GM23338 (cell line): Measurements from ENCODE around the gene IGF2BP3. TPM values are rescaled to one million over a fixed set of nuclear protein-coding genes. Genes with fewer than 3 reads are reported as not detected.

ENCODE experiments used
- ATAC-seq: fragments of 200-7000 bp; cut with Tn5 transposase; 3 replicates; pipeline ENCODE4 v1.9.1; 2020
- DNase-seq: peaks from one replicate; pipeline ENCODE4 v3.0.0-alpha.2; 2015; ENCODE audit warnings: low spot score
- H2AFZ ChIP-seq: fragments of 200-600 bp; sonication (generic); 2 replicates; pipeline ENCODE4 v1.8.0; 2016; ENCODE audit warnings: antibody characterized with exemption, mild to moderate bottlenecking, moderate library complexity
- H3F3A ChIP-seq: fragments of 200-600 bp; sonication (generic); replicated peaks from 2 replicates; pipeline ENCODE4 v1.8.0; 2017; ENCODE audit warnings: antibody characterized with exemption, mixed run types, low read depth
- H3K27ac ChIP-seq: fragments of 200-600 bp; sonication (generic); 2 replicates; pipeline ENCODE4 v1.6.1; 2016; ENCODE audit warnings: low read depth
- H3K27me3 ChIP-seq: fragments of 200-600 bp; sonication (generic); 2 replicates; pipeline ENCODE4 v1.8.0; 2016; ENCODE audit warnings: mild to moderate bottlenecking, mixed run types, moderate library complexity; ENCODE audit not compliant: insufficient read depth
- H3K36me3 ChIP-seq: fragments of 200-600 bp; sonication (generic); 2 replicates; pipeline ENCODE4 v1.8.0; 2016; ENCODE audit warnings: mild to moderate bottlenecking; ENCODE audit not compliant: insufficient read depth
- H3K4me1 ChIP-seq: fragments of 200-600 bp; sonication (generic); 2 replicates; pipeline ENCODE4 v1.8.0; 2016; ENCODE audit warnings: mild to moderate bottlenecking, moderate library complexity; ENCODE audit not compliant: insufficient read depth
- H3K4me2 ChIP-seq: fragments of 200-600 bp; sonication (generic); 2 replicates; pipeline ENCODE4 v1.7.1; 2017; ENCODE audit warnings: mixed run types
- H3K4me3 ChIP-seq: fragments of 200-600 bp; sonication (generic); 2 replicates; pipeline ENCODE4 v1.6.1; 2016; ENCODE audit warnings: mixed run types
- H3K79me2 ChIP-seq: fragments of 200-600 bp; sonication (generic); replicated peaks from 2 replicates; pipeline ENCODE4 v1.8.0; 2017; ENCODE audit warnings: mild to moderate bottlenecking; ENCODE audit not compliant: insufficient read depth
- H3K9me2 ChIP-seq: fragments of 200-600 bp; sonication (generic); 2 replicates; pipeline ENCODE4 v1.8.0; 2017; ENCODE audit not compliant: insufficient read depth
- H4K20me1 ChIP-seq: fragments of 200-600 bp; sonication (generic); replicated peaks from 2 replicates; pipeline ENCODE4 v1.8.0; 2017; ENCODE audit warnings: mild to moderate bottlenecking; ENCODE audit not compliant: insufficient read depth
- H3K27ac Mint-ChIP-seq: 2 replicates; pipeline ENCODE4 v1.8.0; 2020; ENCODE audit warnings: inconsistent platforms, mild to moderate bottlenecking, moderate library complexity, mixed read lengths
- H3K27me3 Mint-ChIP-seq: 3 replicates; pipeline ENCODE4 v1.8.0; 2022; ENCODE audit warnings: low read depth, mild to moderate bottlenecking, moderate library complexity, mixed read lengths, inconsistent platforms; ENCODE audit not compliant: insufficient read depth, poor library complexity
- H3K36me3 Mint-ChIP-seq: 3 replicates; pipeline ENCODE4 v1.8.0; 2021; ENCODE audit warnings: low read depth, mild to moderate bottlenecking, inconsistent platforms, moderate library complexity, mixed read lengths
- H3K4me1 Mint-ChIP-seq: 3 replicates; pipeline ENCODE4 v1.8.0; 2020; ENCODE audit warnings: mild to moderate bottlenecking, inconsistent platforms, mixed read lengths
- H3K4me3 Mint-ChIP-seq: 3 replicates; pipeline ENCODE4 v1.8.0; 2021; ENCODE audit warnings: moderate library complexity, mild to moderate bottlenecking, inconsistent platforms, mixed read lengths
- H3K9me3 Mint-ChIP-seq: 3 replicates; pipeline ENCODE4 v1.8.0; 2020; ENCODE audit warnings: moderate library complexity, mild to moderate bottlenecking, inconsistent platforms, mixed read lengths
- CREB1 ChIP-seq: fragments of 250-450 bp; sonication (Bioruptor Pico); IDR thresholded peaks from 2 replicates; pipeline ENCODE4 v1.5.0; 2020; ENCODE audit warnings: low read depth, mild to moderate bottlenecking, moderate library complexity
- CTCF ChIP-seq, 2 experiments: fragments of 200-600 bp in 1 of 2; sonication (generic) in 1 of 2; conservative IDR thresholded peaks; 2 replicates each; pipeline versions ENCODE4 v1.5.1 to v1.6.1; 2016 to 2017; ENCODE audit warnings: antibody characterized with exemption in 2 of 2, low read depth in 2 of 2, mild to moderate bottlenecking in 2 of 2, moderate library complexity in 1 of 2
- EZH2 ChIP-seq: fragments of 200-600 bp; sonication (generic); IDR thresholded peaks from one replicate; pipeline ENCODE4 v1.8.0; 2017; ENCODE audit warnings: antibody characterized with exemption, mild to moderate bottlenecking, low read depth; ENCODE audit not compliant: unreplicated experiment
- EZH2phosphoT487 ChIP-seq: fragments of 200-600 bp; sonication (generic); IDR thresholded peaks from one replicate; pipeline ENCODE4 v1.8.1; 2018; ENCODE audit warnings: antibody characterized with exemption; ENCODE audit not compliant: unreplicated experiment
- JUNB ChIP-seq: IDR thresholded peaks from one replicate; pipeline ENCODE4 v1.6.1; 2016; ENCODE audit warnings: antibody characterized with exemption; ENCODE audit not compliant: unreplicated experiment
- NANOG ChIP-seq: IDR thresholded peaks from 2 replicates; pipeline ENCODE4 v1.6.1; 2016; ENCODE audit warnings: antibody characterized with exemption, borderline replicate concordance
- POLR2AphosphoS5 ChIP-seq: IDR thresholded peaks from 2 replicates; pipeline ENCODE4 v1.6.1; 2016; ENCODE audit warnings: antibody characterized with exemption, low read depth
- STAT1 ChIP-seq: IDR thresholded peaks from one replicate; pipeline ENCODE4 v1.6.1; 2016; ENCODE audit warnings: antibody characterized with exemption; ENCODE audit not compliant: unreplicated experiment
- ZNF114 ChIP-seq: fragments of 250-450 bp; sonication (Bioruptor Pico); IDR thresholded peaks from 2 replicates; pipeline ENCODE4 v1.5.0; 2020; ENCODE audit warnings: mild to moderate bottlenecking, moderate library complexity
- ZNF331 ChIP-seq: fragments of 250-450 bp; sonication (Bioruptor Pico); IDR thresholded peaks from 2 replicates; pipeline ENCODE4 v1.5.0; 2020; ENCODE audit warnings: low read depth, mild to moderate bottlenecking, moderate library complexity
- ZNF462 ChIP-seq: fragments of 250-450 bp; sonication (Bioruptor Pico); IDR thresholded peaks from 2 replicates; pipeline ENCODE4 v1.5.0; 2020; ENCODE audit warnings: mild to moderate bottlenecking, moderate library complexity
- polyA plus RNA-seq: library from polyadenylated mRNA; unstranded; fragments of >200 nt; fragmentation: Nextera tagmentation; extraction: Ambion mirVana; gene quantifications from 2 replicates; pipeline ENCODE4 v1.2.1, GENCODE V29; 2016
- total RNA-seq: library from RNA; depleted of rRNA; stranded (reverse); fragments of >200 nt; shearing (Covaris generic); gene quantifications from 2 replicates; pipeline ENCODE4 v1.2.3, GENCODE V29; 2014
- TF ChIP-seq, protein P1 (sequence below): IDR thresholded peaks from 2 replicates; pipeline ENCODE4 v1.6.1; 2016; ENCODE audit warnings: antibody characterized with exemption
- TF ChIP-seq, protein P2 (sequence below): IDR thresholded peaks from one replicate; pipeline ENCODE4 v1.6.1; 2018; ENCODE audit warnings: antibody characterized with exemption; ENCODE audit not compliant: unreplicated experiment

The IGF2BP3 gene
- total and polyA plus RNA-seq, 2 experiments from 2014 or later: 52.0 to 183 TPM

GRCh38 chr7:23487670-23488069 lies 17.4 kb upstream of the IGF2BP3 start:
- H3K27ac ChIP-seq: no peak overlapping the region; the same call in 1 of the 2 replicates
- no peaks in the 10 kb centered on the region for H4K20me1 ChIP-seq
- H3K36me3 Mint-ChIP-seq: 0 out of 3 replicates have a peak, but pooled peaks cover 3% of the 10 kb centered on the region
- H3F3A ChIP-seq: peaks cover 3% of the 10 kb centered on the region; the same call in 1 of the 2 replicates
- TF ChIP-seq ZNF331: no peak
- TF ChIP-seq, protein P1, sequence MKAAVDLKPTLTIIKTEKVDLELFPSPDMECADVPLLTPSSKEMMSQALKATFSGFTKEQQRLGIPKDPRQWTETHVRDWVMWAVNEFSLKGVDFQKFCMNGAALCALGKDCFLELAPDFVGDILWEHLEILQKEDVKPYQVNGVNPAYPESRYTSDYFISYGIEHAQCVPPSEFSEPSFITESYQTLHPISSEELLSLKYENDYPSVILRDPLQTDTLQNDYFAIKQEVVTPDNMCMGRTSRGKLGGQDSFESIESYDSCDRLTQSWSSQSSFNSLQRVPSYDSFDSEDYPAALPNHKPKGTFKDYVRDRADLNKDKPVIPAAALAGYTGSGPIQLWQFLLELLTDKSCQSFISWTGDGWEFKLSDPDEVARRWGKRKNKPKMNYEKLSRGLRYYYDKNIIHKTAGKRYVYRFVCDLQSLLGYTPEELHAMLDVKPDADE: no peak
- TF ChIP-seq CTCF (conservative IDR thresholded peaks at IDR 0.05; ENCODE audit: low read depth in 2 of 2): no peak
- no peak for TF ChIP-seq STAT1
- no peak for TF ChIP-seq ZNF462 (CRISPR knock-in tag)
- TF ChIP-seq NANOG: no peak
- no peak for TF ChIP-seq EZH2phosphoT487
- TF ChIP-seq EZH2: no peak
- no peak for TF ChIP-seq CREB1
- TF ChIP-seq ZNF114 (CRISPR knock-in tag): no peak
- TF ChIP-seq, protein P2, sequence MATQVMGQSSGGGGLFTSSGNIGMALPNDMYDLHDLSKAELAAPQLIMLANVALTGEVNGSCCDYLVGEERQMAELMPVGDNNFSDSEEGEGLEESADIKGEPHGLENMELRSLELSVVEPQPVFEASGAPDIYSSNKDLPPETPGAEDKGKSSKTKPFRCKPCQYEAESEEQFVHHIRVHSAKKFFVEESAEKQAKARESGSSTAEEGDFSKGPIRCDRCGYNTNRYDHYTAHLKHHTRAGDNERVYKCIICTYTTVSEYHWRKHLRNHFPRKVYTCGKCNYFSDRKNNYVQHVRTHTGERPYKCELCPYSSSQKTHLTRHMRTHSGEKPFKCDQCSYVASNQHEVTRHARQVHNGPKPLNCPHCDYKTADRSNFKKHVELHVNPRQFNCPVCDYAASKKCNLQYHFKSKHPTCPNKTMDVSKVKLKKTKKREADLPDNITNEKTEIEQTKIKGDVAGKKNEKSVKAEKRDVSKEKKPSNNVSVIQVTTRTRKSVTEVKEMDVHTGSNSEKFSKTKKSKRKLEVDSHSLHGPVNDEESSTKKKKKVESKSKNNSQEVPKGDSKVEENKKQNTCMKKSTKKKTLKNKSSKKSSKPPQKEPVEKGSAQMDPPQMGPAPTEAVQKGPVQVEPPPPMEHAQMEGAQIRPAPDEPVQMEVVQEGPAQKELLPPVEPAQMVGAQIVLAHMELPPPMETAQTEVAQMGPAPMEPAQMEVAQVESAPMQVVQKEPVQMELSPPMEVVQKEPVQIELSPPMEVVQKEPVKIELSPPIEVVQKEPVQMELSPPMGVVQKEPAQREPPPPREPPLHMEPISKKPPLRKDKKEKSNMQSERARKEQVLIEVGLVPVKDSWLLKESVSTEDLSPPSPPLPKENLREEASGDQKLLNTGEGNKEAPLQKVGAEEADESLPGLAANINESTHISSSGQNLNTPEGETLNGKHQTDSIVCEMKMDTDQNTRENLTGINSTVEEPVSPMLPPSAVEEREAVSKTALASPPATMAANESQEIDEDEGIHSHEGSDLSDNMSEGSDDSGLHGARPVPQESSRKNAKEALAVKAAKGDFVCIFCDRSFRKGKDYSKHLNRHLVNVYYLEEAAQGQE: no peak
- no peak for TF ChIP-seq JUNB
- no peak for TF ChIP-seq POLR2AphosphoS5
- H3K4me1 ChIP-seq: peaks cover 3% of the 10 kb centered on the region; the same call in 1 of the 2 replicates
- no peak overlapping the region for H3K4me3 ChIP-seq
- H3K4me2 ChIP-seq: no peak overlapping the region
- ATAC-seq: no peak
- no peak for DNase-seq
- H3K36me3 ChIP-seq: no peaks in the 10 kb centered on the region
- H3K9me2 ChIP-seq: no peaks in the 10 kb centered on the region
- no peaks in the 10 kb centered on the region for H3K79me2 ChIP-seq
- peaks cover 3% of the 10 kb centered on the region for H3K27me3 Mint-ChIP-seq
- no peak overlapping the region for H3K4me3 Mint-ChIP-seq
- H3K27ac Mint-ChIP-seq: no peak overlapping the region
- no peaks in the 10 kb centered on the region for H3K27me3 ChIP-seq
- no peaks in the 10 kb centered on the region for H3K9me3 Mint-ChIP-seq
- no peak overlapping the region for H2AFZ ChIP-seq
- peaks cover 25% of the 10 kb centered on the region for H3K4me1 Mint-ChIP-seq
